ENCODE measurements around the gene INPP5D. TPM values are rescaled to one million over a fixed set of nuclear protein-coding genes. Genes with fewer than 3 reads are reported as not detected.
A peak's percentile ranks its signal among the peaks of the same experiment; 100 is the strongest.

The INPP5D gene
- total and polyA plus RNA-seq, 2 donors (not counting 1 experiment from before 2014, with no cell fraction given) = 152 to 444 TPM

DNA sequence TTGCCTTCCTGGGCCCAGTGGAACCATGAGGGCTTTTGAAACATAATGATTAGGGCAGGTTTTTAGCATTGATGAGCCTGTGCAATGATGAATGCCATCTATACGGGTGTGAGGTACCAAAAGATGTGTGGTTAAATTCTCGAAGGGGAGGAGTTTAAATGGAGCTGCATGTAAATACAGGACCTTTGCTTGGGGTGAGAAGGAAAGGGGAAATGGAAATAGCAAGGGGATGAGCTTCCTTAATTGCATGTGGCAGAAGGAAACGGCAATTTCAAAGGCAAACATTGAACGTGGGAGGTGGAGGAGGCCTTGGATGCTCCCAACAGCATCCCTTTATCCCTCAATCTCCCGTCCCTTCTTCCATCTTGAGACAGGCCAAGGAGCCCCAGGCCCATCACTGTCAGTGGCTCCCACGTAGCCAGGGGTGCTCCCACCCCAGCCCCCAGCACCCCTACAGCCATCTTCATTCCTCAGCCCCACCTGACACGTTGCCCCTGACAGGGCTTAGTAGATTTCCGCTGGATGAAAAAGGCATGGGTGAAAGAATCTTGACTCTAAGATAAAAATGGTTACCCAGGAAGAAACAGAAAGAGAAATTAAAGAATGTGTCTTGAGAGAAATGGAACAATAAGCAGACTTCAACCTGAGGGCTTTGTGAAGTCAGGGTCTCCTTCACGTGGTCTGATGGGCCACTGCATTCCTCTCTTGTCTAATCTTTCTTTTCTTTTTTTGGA lies 32.5 kb downstream of the INPP5D start:
- Histone ChIP-seq H3K36me3 (replicated peaks in 1 of 2; ENCODE audit: control extremely low read depth in 1 of 2, control insufficient read depth in 1 of 2, extremely low read depth in 1 of 2, insufficient read depth in 2 of 2, low read length in 1 of 2) (peaks cover 4 to 72% of the 10 kb centered on the region in 2 experiments), H3K9me3 (ENCODE audit: control extremely low read depth in 1 of 3, control insufficient read depth in 2 of 3, insufficient read depth in 1 of 3, low read length in 2 of 3) (no peaks in the 10 kb centered on the region), H3K4me3 (ENCODE audit: control extremely low read depth in 1 of 5, extremely low read depth in 1 of 5, insufficient read depth in 1 of 5, low read depth in 2 of 5, low read length in 4 of 5) (peak overlapping the region in 3 of 5 experiments; percentile 6 to 40 (median 25)), H4K20me1 (ENCODE audit: control insufficient read depth, insufficient read depth, low read length, poor library complexity, severe bottlenecking) (peaks cover 29% of the 10 kb centered on the region), H3K9ac (ENCODE audit: low read length) (peak overlapping the region; percentile 35), H3K4me2 (replicated peaks; ENCODE audit: low read depth, low read length, poor library complexity, severe bottlenecking) (peak overlapping the region; percentile 70), H3K27me3 (replicated peaks in 1 of 4; ENCODE audit: control extremely low read depth in 1 of 4, control insufficient read depth in 3 of 4, insufficient read depth in 4 of 4, low read length in 3 of 4) (no peaks in the 10 kb centered on the region), H3K27ac (ENCODE audit: low read length in 2 of 2) (peak overlapping the region; percentile 69 to 87), H2AFZ (ENCODE audit: insufficient read depth, low read depth, low read length, poor library complexity, severe bottlenecking) (peak overlapping the region; percentile 21), H3K79me2 (ENCODE audit: control insufficient read depth, insufficient read depth, low read length) (peaks cover 100% of the 10 kb centered on the region), H3K4me1 (ENCODE audit: control insufficient read depth in 2 of 2, insufficient read depth in 2 of 2, low read length in 2 of 2) (peaks cover 67 to 86% of the 10 kb centered on the region in 2 donors)
- intact Hi-C loops (cut with micrococcal nuclease) = loop anchor here (2.0 kb wide), 1 partner anchor 32 kb away; no protein-coding TSS in a partner anchor
- ChIA-PET POLR2A (interaction anchor here (0.6 to 3.8 kb wide), 7 partner anchors 9 to 93 kb away, joined by 3 to 22 read pairs (median 3); partner anchors contain the start of gene INPP5D), CTCF (interaction anchor here (0.7 to 2.7 kb wide), 6 partner anchors 8 to 38 kb away, joined by 3 to 11 read pairs (median 4); no protein-coding TSS in a partner anchor)
- no peak for TF ChIP-seq EZH2 (IDR thresholded peaks at IDR 0.05; ENCODE audit: borderline replicate concordance, insufficient read depth, low read depth, low read length, poor library complexity, severe bottlenecking)
- no peak for TF ChIP-seq CTCF (IDR thresholded peaks at IDR 0.05)
- 22% methylated on average over 5 of the region's 9 CpGs for WGBS (ENCODE audit: insufficient coverage)
- H3K27ac Mint-ChIP-seq = peak overlapping the region; percentile 89
- ATAC-seq (ENCODE audit: low read depth) (peak; percentile 70), DNase-seq (peak; percentile 61)
- H3K4me3 Mint-ChIP-seq = peak overlapping the region; percentile 76
- peaks cover 81% of the 10 kb centered on the region for H3K4me1 Mint-ChIP-seq
- no peaks in the 10 kb centered on the region for H3K9me3 Mint-ChIP-seq (ENCODE audit: insufficient read depth)
- H3K27me3 Mint-ChIP-seq = no peaks in the 10 kb centered on the region

DNA sequence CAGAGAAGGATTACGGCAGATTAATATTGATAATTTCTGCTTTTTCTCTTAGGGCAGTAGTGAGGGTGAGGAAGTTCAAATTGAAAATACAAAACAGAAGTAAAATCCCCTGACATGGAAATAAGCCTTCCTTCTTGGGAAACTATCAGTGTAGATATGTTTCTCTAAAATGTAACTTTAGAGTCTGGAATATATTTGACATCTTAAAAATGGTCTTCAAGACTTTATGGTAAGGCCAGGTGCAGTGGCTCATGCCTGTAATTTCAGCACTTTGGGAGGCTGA lies 33.0 kb downstream of the INPP5D start:
- H2AFZ ChIP-seq (ENCODE audit: insufficient read depth, low read depth, low read length, poor library complexity, severe bottlenecking) = peak overlapping the region; percentile 21
- intact Hi-C loops (cut with micrococcal nuclease) = loop anchor here (2.0 kb wide), 1 partner anchor 32 kb away; no protein-coding TSS in a partner anchor
- H3K4me3 ChIP-seq (ENCODE audit: control extremely low read depth in 1 of 5, extremely low read depth in 1 of 5, insufficient read depth in 1 of 5, low read depth in 2 of 5, low read length in 4 of 5) = peak overlapping the region in 3 of 5 experiments; percentile 6 to 40 (median 25)
- ChIA-PET POLR2A (interaction anchor here (0.6 to 3.8 kb wide), 5 partner anchors 9 to 92 kb away, joined by 3 to 22 read pairs (median 5); no protein-coding TSS in a partner anchor), CTCF (interaction anchor here (0.9 to 2.7 kb wide), 4 partner anchors 9 to 33 kb away, joined by 3 to 11 read pairs (median 4); partner anchors contain the start of gene INPP5D)
- H3K4me1 ChIP-seq (ENCODE audit: control insufficient read depth in 2 of 2, insufficient read depth in 2 of 2, low read length in 2 of 2) = peaks cover 67 to 86% of the 10 kb centered on the region in 2 donors
- Mint-ChIP-seq H3K27ac (peak overlapping the region; percentile 89), H3K4me3 (peak overlapping the region; percentile 76), H3K27me3 (no peaks in the 10 kb centered on the region), H3K9me3 (ENCODE audit: insufficient read depth) (no peaks in the 10 kb centered on the region), H3K4me1 (peaks cover 79% of the 10 kb centered on the region)
- DNase-seq = no peak
- no peak for TF ChIP-seq EZH2 (IDR thresholded peaks at IDR 0.05; ENCODE audit: borderline replicate concordance, insufficient read depth, low read depth, low read length, poor library complexity, severe bottlenecking)
- no peak for TF ChIP-seq CTCF (IDR thresholded peaks at IDR 0.05)
- WGBS (ENCODE audit: insufficient coverage) = no CpG with 5 or more reads among the region's 1 CpG
- no peaks in the 10 kb centered on the region for H3K9me3 ChIP-seq (ENCODE audit: control extremely low read depth in 1 of 3, control insufficient read depth in 2 of 3, insufficient read depth in 1 of 3, low read length in 2 of 3)
- H3K27ac ChIP-seq (ENCODE audit: low read length in 2 of 2) = peak overlapping the region; percentile 69 to 87
- peak overlapping the region; percentile 35 for H3K9ac ChIP-seq (ENCODE audit: low read length)
- H3K4me2 ChIP-seq (replicated peaks; ENCODE audit: low read depth, low read length, poor library complexity, severe bottlenecking) = peak overlapping the region; percentile 70
- ATAC-seq (ENCODE audit: low read depth) = no peak
- peaks cover 100% of the 10 kb centered on the region for H3K79me2 ChIP-seq (ENCODE audit: control insufficient read depth, insufficient read depth, low read length)
- peaks cover 4 to 70% of the 10 kb centered on the region in 2 experiments for H3K36me3 ChIP-seq (replicated peaks in 1 of 2; ENCODE audit: control extremely low read depth in 1 of 2, control insufficient read depth in 1 of 2, extremely low read depth in 1 of 2, insufficient read depth in 2 of 2, low read length in 1 of 2)
- H4K20me1 ChIP-seq (ENCODE audit: control insufficient read depth, insufficient read depth, low read length, poor library complexity, severe bottlenecking) = peaks cover 29% of the 10 kb centered on the region
- H3K27me3 ChIP-seq (replicated peaks in 1 of 4; ENCODE audit: control extremely low read depth in 1 of 4, control insufficient read depth in 3 of 4, insufficient read depth in 4 of 4, low read length in 3 of 4) = no peaks in the 10 kb centered on the region
